ENCODE results near the gene ZNF280D.

DNA sequence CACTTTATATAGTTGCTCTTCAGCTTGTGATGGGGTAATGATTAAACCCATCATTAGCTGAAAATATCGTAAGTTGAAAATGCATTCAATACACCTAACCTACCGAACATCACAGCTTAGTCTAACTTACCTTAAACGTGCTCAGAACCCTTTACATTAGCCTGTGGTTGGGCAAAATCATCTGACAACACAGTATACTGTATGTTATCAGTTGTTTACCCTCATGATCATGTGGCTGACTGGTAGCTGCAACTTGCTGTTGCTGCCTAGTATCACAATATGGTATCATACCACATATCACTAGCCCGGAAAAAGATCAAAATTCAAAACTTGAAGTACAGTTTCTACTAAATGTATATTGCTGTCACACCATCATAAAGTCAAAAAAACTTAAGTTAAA, 9.5 kb downstream of the ZNF280D start:
- TF ChIP-seq, protein P1, sequence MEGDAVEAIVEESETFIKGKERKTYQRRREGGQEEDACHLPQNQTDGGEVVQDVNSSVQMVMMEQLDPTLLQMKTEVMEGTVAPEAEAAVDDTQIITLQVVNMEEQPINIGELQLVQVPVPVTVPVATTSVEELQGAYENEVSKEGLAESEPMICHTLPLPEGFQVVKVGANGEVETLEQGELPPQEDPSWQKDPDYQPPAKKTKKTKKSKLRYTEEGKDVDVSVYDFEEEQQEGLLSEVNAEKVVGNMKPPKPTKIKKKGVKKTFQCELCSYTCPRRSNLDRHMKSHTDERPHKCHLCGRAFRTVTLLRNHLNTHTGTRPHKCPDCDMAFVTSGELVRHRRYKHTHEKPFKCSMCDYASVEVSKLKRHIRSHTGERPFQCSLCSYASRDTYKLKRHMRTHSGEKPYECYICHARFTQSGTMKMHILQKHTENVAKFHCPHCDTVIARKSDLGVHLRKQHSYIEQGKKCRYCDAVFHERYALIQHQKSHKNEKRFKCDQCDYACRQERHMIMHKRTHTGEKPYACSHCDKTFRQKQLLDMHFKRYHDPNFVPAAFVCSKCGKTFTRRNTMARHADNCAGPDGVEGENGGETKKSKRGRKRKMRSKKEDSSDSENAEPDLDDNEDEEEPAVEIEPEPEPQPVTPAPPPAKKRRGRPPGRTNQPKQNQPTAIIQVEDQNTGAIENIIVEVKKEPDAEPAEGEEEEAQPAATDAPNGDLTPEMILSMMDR (IDR thresholded peaks at IDR 0.05; ENCODE audit: low read length), result no peak
- TF ChIP-seq EZH2 (IDR thresholded peaks at IDR 0.05; ENCODE audit: borderline replicate concordance, low read length), result no peak

All from OCI-LY1 (cell line).